PC-9 (cell line): Measurements from ENCODE around the gene MAT2A. TPM values are rescaled to one million over a fixed set of nuclear protein-coding genes. Genes with fewer than 3 reads are reported as not detected.

Experiments
- BruUV-seq: library from RNA; stranded (reverse); fragments of 400-500 nt; replicated peaks from 2 replicates; lab custom pipeline; 2021; lab: Mats Ljungman, UMichigan
- CTCF ChIA-PET: fragments of 300-600 bp; sonication (Branson Sonifier 250); formaldehyde crosslinking; loops from one replicate; lab custom pipeline; 2022; ENCODE audit warnings: antibody characterized with exemption; lab: Charles Lee
- POLR2A ChIA-PET: fragments of 300-600 bp; sonication (Branson Sonifier 250); formaldehyde crosslinking; loops from one replicate; lab custom pipeline; 2022; ENCODE audit warnings: antibody characterized with exemption; ENCODE audit not compliant: unreplicated experiment; lab: Charles Lee
- DNase-seq, 2 experiments: peaks; one replicate each; pipeline versions ENCODE4 v3.0.0 to v3.0.0-alpha.2; 2015 to 2022; ENCODE audit warnings: mixed read lengths in 1 of 2
- H2AFZ ChIP-seq: fragments of 200-600 bp; sonication (generic); 2 replicates; pipeline ENCODE4 v1.8.1; 2017; ENCODE audit warnings: antibody characterized with exemption
- H3F3A ChIP-seq: fragments of 200-600 bp; sonication (generic); 2 replicates; pipeline ENCODE4 v1.8.1; 2017; ENCODE audit warnings: antibody characterized with exemption, mild to moderate bottlenecking, low read depth; ENCODE audit not compliant: insufficient read depth
- H3K27ac ChIP-seq: fragments of 200-600 bp; sonication (generic); 2 replicates; pipeline ENCODE4 v1.6.1; 2016; ENCODE audit warnings: mixed run types
- H3K27me3 ChIP-seq: fragments of 200-600 bp; sonication (generic); 2 replicates; pipeline ENCODE4 v1.6.1; 2016; ENCODE audit warnings: low read depth, mixed run types; ENCODE audit not compliant: insufficient read depth
- H3K36me3 ChIP-seq: fragments of 200-600 bp; sonication (generic); 2 replicates; pipeline ENCODE4 v1.6.1; 2016; ENCODE audit warnings: low read depth, mixed run types
- H3K4me1 ChIP-seq: fragments of 200-600 bp; sonication (generic); replicated peaks from 2 replicates; pipeline ENCODE4 v1.6.1; 2016; ENCODE audit warnings: mixed run types; ENCODE audit not compliant: insufficient read depth
- H3K4me2 ChIP-seq: fragments of 200-600 bp; sonication (generic); 2 replicates; pipeline ENCODE4 v1.6.1; 2017; ENCODE audit warnings: mixed run types
- H3K4me3 ChIP-seq: fragments of 200-600 bp; sonication (generic); 2 replicates; pipeline ENCODE4 v1.6.1; 2016; ENCODE audit warnings: mixed run types
- H3K79me2 ChIP-seq: fragments of 200-600 bp; sonication (generic); 2 replicates; pipeline ENCODE4 v1.6.1; 2017; ENCODE audit warnings: low read depth, mixed run types
- H3K9me2 ChIP-seq: fragments of 200-600 bp; sonication (generic); 2 replicates; pipeline ENCODE4 v1.8.1; 2017; ENCODE audit warnings: mild to moderate bottlenecking; ENCODE audit not compliant: insufficient read depth
- H3K9me3 ChIP-seq: fragments of 200-600 bp; sonication (generic); 2 replicates; pipeline ENCODE4 v1.8.1; 2016; ENCODE audit warnings: low read depth; ENCODE audit not compliant: insufficient read depth
- H4K20me1 ChIP-seq: fragments of 200-600 bp; sonication (generic); 2 replicates; pipeline ENCODE4 v1.8.1; 2017; ENCODE audit not compliant: insufficient read depth
- CTCF ChIP-seq: fragments of 200-600 bp; sonication (generic); conservative IDR thresholded peaks from 2 replicates; pipeline ENCODE4 v1.6.1; 2017; ENCODE audit warnings: mixed run types, antibody characterized with exemption, mild to moderate bottlenecking, moderate library complexity
- EZH2 ChIP-seq: fragments of 200-600 bp; sonication (generic); IDR thresholded peaks from 2 replicates; pipeline ENCODE4 v1.8.0; 2017; ENCODE audit warnings: antibody characterized with exemption, low read depth
- intact Hi-C: fragments of 100-400 bp; cut with micrococcal nuclease; formaldehyde crosslinking; loops from one replicate; pipeline ENCODE4 v1.10.0; 2022; ENCODE audit not compliant: unreplicated experiment
- total RNA-seq: library from RNA; stranded (reverse); gene quantifications from 2 replicates; pipeline ENCODE4 v1.2.3, GENCODE V29; 2021

The MAT2A gene
- total RNA-seq, 1 experiment from 2014 or later, result 206 TPM

DNA sequence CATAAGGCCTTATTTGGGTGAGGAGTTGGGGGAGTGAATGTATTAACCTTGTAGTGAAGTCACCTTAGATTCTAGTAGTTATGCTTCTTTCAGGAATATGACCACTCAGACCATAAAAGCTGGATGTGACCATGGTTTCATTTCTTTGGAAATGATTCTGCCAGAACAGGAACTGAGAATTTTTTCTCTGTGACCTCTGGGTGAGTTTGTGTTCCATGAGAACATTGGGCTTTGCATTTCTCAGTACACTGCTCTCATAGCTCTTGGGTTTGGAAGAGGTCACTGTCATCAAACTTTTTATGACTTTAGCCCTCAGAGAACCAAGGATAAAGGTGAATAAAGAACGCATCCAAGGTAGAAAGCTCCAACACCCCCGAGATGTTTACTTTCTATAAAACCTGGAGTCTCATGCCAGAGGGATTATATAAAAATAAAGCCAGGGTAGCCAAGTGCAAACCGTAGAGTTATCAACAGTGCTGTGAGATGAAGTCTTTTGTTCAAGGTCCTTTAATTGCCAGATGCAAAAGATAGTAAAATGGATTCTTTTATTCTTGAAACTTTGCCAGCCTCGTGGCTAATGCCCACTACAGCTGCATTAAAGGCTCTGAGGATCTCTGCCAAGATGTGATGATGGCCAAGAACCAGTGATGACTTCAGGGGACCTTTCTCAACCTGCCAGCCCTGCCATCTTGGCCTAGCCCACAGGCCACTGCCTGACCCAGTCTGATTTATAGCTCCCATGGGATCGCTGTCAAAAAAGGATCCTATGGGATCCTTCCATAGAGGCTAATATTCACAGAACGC, 27.8 kb upstream of the MAT2A start:
- no peaks in the 10 kb centered on the region for H3K36me3 ChIP-seq
- H2AFZ ChIP-seq, result no peak overlapping the region
- no peaks in the 10 kb centered on the region for H3K9me3 ChIP-seq
- no TSS peak for BruUV-seq
- H3K27ac ChIP-seq, result no peak overlapping the region
- no peak overlapping the region for H3K4me2 ChIP-seq
- CTCF ChIA-PET, result no interaction called here
- peaks cover 31% of the 10 kb centered on the region for H3F3A ChIP-seq
- H3K4me3 ChIP-seq, result no peak overlapping the region
- H3K9me2 ChIP-seq, result no peaks in the 10 kb centered on the region
- DNase-seq, result no peak
- H4K20me1 ChIP-seq, result no peaks in the 10 kb centered on the region
- H3K27me3 ChIP-seq, result no peaks in the 10 kb centered on the region
- TF ChIP-seq EZH2 (no peak), CTCF (no peak)
- intact Hi-C loops, result no loop called here
- H3K4me1 ChIP-seq, result peaks cover 51% of the 10 kb centered on the region
- POLR2A ChIA-PET, result interaction anchor here (0.6 kb wide), 1 partner anchor 28 kb away, joined by 9 read pairs; the partner anchor contains the start of gene MAT2A
- no peaks in the 10 kb centered on the region for H3K79me2 ChIP-seq

GRCh38 chr2:85514323-85514722, 24.6 kb upstream of the MAT2A start:
- DNase-seq, result no peak
- H2AFZ ChIP-seq, result no peak overlapping the region
- intact Hi-C loops, result no loop called here
- H3F3A ChIP-seq, result peaks cover 52% of the 10 kb centered on the region
- no peaks in the 10 kb centered on the region for H3K9me3 ChIP-seq
- no peaks in the 10 kb centered on the region for H3K27me3 ChIP-seq
- H4K20me1 ChIP-seq, result no peaks in the 10 kb centered on the region
- H3K36me3 ChIP-seq, result no peaks in the 10 kb centered on the region
- no peaks in the 10 kb centered on the region for H3K9me2 ChIP-seq
- ChIA-PET POLR2A (no interaction called here), CTCF (no interaction called here)
- TF ChIP-seq EZH2 (no peak), CTCF (no peak)
- BruUV-seq, result no TSS peak
- H3K79me2 ChIP-seq, result no peaks in the 10 kb centered on the region
- H3K4me2 ChIP-seq, result no peak overlapping the region
- H3K4me1 ChIP-seq, result peaks cover 66% of the 10 kb centered on the region
- no peak overlapping the region for H3K4me3 ChIP-seq
- H3K27ac ChIP-seq, result no peak overlapping the region

DNA sequence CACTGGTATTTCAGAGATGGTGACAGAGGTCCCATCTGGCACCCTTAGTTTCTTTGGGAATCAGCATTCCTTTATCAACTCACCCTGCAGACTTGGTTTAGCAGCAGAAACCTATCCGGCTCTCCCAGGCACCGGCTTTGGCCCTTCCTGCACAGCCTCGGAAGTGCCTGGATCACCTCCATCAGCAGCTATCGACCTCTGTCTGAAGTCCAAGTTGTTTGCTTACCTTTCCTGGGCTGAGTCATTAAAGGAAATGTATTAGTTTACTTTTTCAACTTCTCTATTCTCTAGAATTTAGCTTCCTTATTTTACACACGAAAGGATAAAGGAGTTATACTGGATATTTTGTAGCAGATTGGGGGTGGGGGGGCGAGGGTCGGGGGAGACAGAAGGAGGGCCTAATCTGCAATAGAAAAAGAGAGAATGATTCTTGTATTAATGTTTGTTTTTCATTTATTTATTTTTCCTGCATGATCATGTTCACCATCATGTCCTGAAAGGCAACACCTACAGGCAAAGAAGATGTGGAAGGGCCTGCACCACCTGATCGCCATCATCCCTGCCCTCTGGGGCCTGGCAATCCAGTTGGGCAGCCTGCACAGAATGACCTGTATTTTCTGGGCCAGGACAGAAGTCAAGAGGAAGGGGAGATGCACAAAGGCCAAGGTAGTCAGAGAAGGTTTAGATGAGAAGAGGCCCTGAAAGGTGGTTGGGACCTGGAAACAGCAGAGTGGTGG, 22.1 kb upstream of the MAT2A start:
- ChIA-PET CTCF (no interaction called here), POLR2A (interaction anchor here (0.6 to 0.9 kb wide), 3 partner anchors 12 to 40 kb away, joined by 3 read pairs; partner anchors contain the start of gene MAT2A)
- H3K4me3 ChIP-seq, result no peak overlapping the region
- DNase-seq, result peak in 1 of 2 experiments; percentile 77
- peaks cover 56% of the 10 kb centered on the region for H3K4me1 ChIP-seq
- no peaks in the 10 kb centered on the region for H4K20me1 ChIP-seq
- TF ChIP-seq EZH2 (no peak), CTCF (no peak)
- no peaks in the 10 kb centered on the region for H3K36me3 ChIP-seq
- H3K9me2 ChIP-seq, result no peaks in the 10 kb centered on the region
- no peaks in the 10 kb centered on the region for H3K9me3 ChIP-seq
- no TSS peak for BruUV-seq
- peak overlapping the region; percentile 48 for H3K4me2 ChIP-seq
- no peaks in the 10 kb centered on the region for H3K27me3 ChIP-seq
- peak overlapping the region; percentile 69 for H3K27ac ChIP-seq
- intact Hi-C loops, result no loop called here
- H3F3A ChIP-seq, result peaks cover 44% of the 10 kb centered on the region
- no peak overlapping the region for H2AFZ ChIP-seq
- H3K79me2 ChIP-seq, result no peaks in the 10 kb centered on the region
